Fibroblast of gingiva (primary cell): ENCODE results near the gene CELF4.

Source experiments
- DNase-seq: peaks from one replicate; pipeline ENCODE4 v3.0.0-alpha.2; 2011; ENCODE audit warnings: low read depth

The CELF4 gene

GRCh38 chr18:37218022-37218590 is 347.5 kb downstream of the CELF4 start:
- no peak for DNase-seq

- no peak for DNase-seq
Observed at GRCh38 chr18:37210781-37211180, 354.8 kb downstream of the CELF4 start.

- DNase-seq = no peak
Observed at GRCh38 chr18:37207343-37207742, 358.3 kb downstream of the CELF4 start.

DNA sequence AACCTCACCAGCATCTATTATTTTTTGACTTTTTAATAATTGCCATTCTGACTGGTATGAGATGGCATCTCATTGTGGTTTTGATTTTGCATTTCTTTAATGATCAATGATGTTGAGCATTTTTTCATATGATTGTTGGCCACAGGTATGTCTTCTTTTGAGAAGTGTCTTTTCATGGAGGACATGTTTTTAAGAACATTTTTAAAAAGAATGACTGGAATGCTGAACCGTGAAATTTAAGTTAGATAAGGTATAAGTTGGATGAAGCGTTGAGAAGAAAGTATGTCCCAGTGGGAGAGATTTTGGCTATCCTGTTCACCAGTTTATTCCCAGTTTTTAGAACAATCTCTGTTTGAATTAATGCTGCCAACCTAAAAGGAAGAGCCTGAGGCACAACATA is 365.9 kb downstream of the CELF4 start:
- DNase-seq = no peak
